Measurements from ENCODE around the gene MLLT10. TPM values are rescaled to one million over a fixed set of nuclear protein-coding genes. Genes with fewer than 3 reads are reported as not detected.
A peak's percentile ranks its signal among the peaks of the same experiment; 100 is the strongest.

The MLLT10 gene
- total RNA-seq, 1 donor from 2014 or later, result 65.6 TPM

GRCh38 chr10:21515361-21516241, 18.4 kb upstream of the MLLT10 start:
- peak overlapping the region; percentile 95 for H3K27ac Mint-ChIP-seq
- H3K27me3 Mint-ChIP-seq, result no peaks in the 10 kb centered on the region
- DNase-seq (ENCODE audit: low spot score, unreplicated experiment), result no peak
- peak overlapping the region; percentile 75 for H3K4me3 Mint-ChIP-seq (ENCODE audit: low read depth)
- no peaks in the 10 kb centered on the region for H3K36me3 Mint-ChIP-seq (ENCODE audit: insufficient read depth)
- TF ChIP-seq CTCF (IDR thresholded peaks at IDR 0.05; ENCODE audit: unreplicated experiment), result no peak
- H3K4me1 Mint-ChIP-seq (ENCODE audit: low read depth), result peaks cover 75% of the 10 kb centered on the region
- no peaks in the 10 kb centered on the region for H3K9me3 Mint-ChIP-seq (ENCODE audit: low read depth)

- Mint-ChIP-seq H3K4me1 (ENCODE audit: low read depth) (peaks cover 74% of the 10 kb centered on the region), H3K9me3 (ENCODE audit: low read depth) (no peaks in the 10 kb centered on the region), H3K36me3 (ENCODE audit: insufficient read depth) (no peaks in the 10 kb centered on the region), H3K27me3 (no peaks in the 10 kb centered on the region), H3K27ac (peak overlapping the region; percentile 95), H3K4me3 (ENCODE audit: low read depth) (peak overlapping the region; percentile 84)
- no peak for DNase-seq (ENCODE audit: low spot score, unreplicated experiment)
- TF ChIP-seq CTCF (IDR thresholded peaks at IDR 0.05; ENCODE audit: unreplicated experiment), result no peak
These were observed 17.5 kb upstream of the MLLT10 start for GRCh38 chr10:21516242-21517131.

- no peak for DNase-seq (ENCODE audit: low spot score, unreplicated experiment)
- Mint-ChIP-seq H3K4me3 (ENCODE audit: low read depth) (peak overlapping the region; percentile 84), H3K27ac (peak overlapping the region; percentile 94), H3K27me3 (no peaks in the 10 kb centered on the region), H3K36me3 (ENCODE audit: insufficient read depth) (no peaks in the 10 kb centered on the region), H3K9me3 (ENCODE audit: low read depth) (no peaks in the 10 kb centered on the region), H3K4me1 (ENCODE audit: low read depth) (peaks cover 70% of the 10 kb centered on the region)
- no peak for TF ChIP-seq CTCF (IDR thresholded peaks at IDR 0.05; ENCODE audit: unreplicated experiment)
These were observed 16.6 kb upstream of the MLLT10 start for GRCh38 chr10:21517134-21518031.

GRCh38 chr10:21518149-21518640, 15.8 kb upstream of the MLLT10 start:
- Mint-ChIP-seq H3K4me3 (ENCODE audit: low read depth) (peak overlapping the region; percentile 84), H3K36me3 (ENCODE audit: insufficient read depth) (no peaks in the 10 kb centered on the region), H3K27ac (peak overlapping the region; percentile 94), H3K4me1 (ENCODE audit: low read depth) (peaks cover 69% of the 10 kb centered on the region), H3K27me3 (no peaks in the 10 kb centered on the region), H3K9me3 (ENCODE audit: low read depth) (no peaks in the 10 kb centered on the region)
- no peak for TF ChIP-seq CTCF (IDR thresholded peaks at IDR 0.05; ENCODE audit: unreplicated experiment)
- DNase-seq (ENCODE audit: low spot score, unreplicated experiment), result no peak
